GM12878 (cell line): ENCODE measurements around the gene TMEM50A. TPM values are rescaled to one million over a fixed set of nuclear protein-coding genes. Genes with fewer than 3 reads are reported as not detected.
A peak's percentile ranks its signal among the peaks of the same experiment; 100 is the strongest.

Source experiments
- ATAC-seq: fragments of 200-7000 bp; cut with Tn5 transposase; 3 replicates; pipeline ENCODE4 v1.9.1; 2020; ENCODE audit warnings: mild to moderate bottlenecking, moderate library complexity
- BruUV-seq: library from RNA; stranded (reverse); fragments of 400-500 nt; replicated peaks from 2 replicates; lab custom pipeline; 2021; lab: Mats Ljungman, UMichigan
- CTCF ChIA-PET: fragments of 300-600 bp; sonication (Branson Sonifier 250); formaldehyde crosslinking; extraction: SDS; loops from one replicate; lab custom pipeline; 2021; ENCODE audit warnings: inconsistent platforms; lab: Yijun Ruan, JAX
- POLR2A ChIA-PET: fragments of 350-600 bp; formaldehyde crosslinking; extraction: SDS; loops from one replicate; lab custom pipeline; 2021; ENCODE audit warnings: inconsistent platforms; lab: Charles Lee
- RAD21 ChIA-PET: fragments of 300-600 bp; sonication (Branson Sonifier 250); formaldehyde crosslinking; loops from one replicate; lab custom pipeline; 2023; ENCODE audit warnings: antibody characterized with exemption; ENCODE audit not compliant: unreplicated experiment; lab: Charles Lee
- SMC1A ChIA-PET: fragments of 300-600 bp; sonication (Branson Sonifier 250); formaldehyde crosslinking; loops from one replicate; lab custom pipeline; 2023; ENCODE audit not compliant: unreplicated experiment, uncharacterized antibody; lab: Charles Lee
- DNase-seq: peaks from one replicate; pipeline ENCODE4 v3.0.0-alpha.2; 2011; ENCODE audit warnings: low read depth, low spot score
- FAIRE-seq: peaks from 3 replicates; lab custom pipeline; 2011; peaks lifted over from hg19 to GRCh38; lab: Jason Lieb, UNC
- H2AFZ ChIP-seq: 2 replicates; pipeline ENCODE4 v1.6.0; 2011; ENCODE audit warnings: low read depth, low read length, control low read depth; ENCODE audit not compliant: control insufficient read depth
- H3K27ac ChIP-seq: 2 replicates; pipeline ENCODE4 v1.5.1; 2011; ENCODE audit warnings: control low read depth; ENCODE audit not compliant: control insufficient read depth, insufficient read depth
- H3K27me3 ChIP-seq, 2 experiments: replicated peaks in 1 of 2; 2 replicates each; pipeline versions ENCODE4 v1.6.0 to v1.6.1; 2011; ENCODE audit warnings: low read length in 1 of 2; ENCODE audit not compliant: control insufficient read depth in 2 of 2, insufficient read depth in 2 of 2
- H3K36me3 ChIP-seq, 2 experiments: 2 replicates each; pipeline ENCODE4 v1.5.1; 2011; ENCODE audit warnings: low read length in 1 of 2; ENCODE audit not compliant: control insufficient read depth in 2 of 2, insufficient read depth in 2 of 2
- H3K4me1 ChIP-seq: 2 replicates; pipeline ENCODE4 v1.6.1; 2011; ENCODE audit warnings: mild to moderate bottlenecking, low read length, moderate library complexity, mixed read lengths; ENCODE audit not compliant: control insufficient read depth, insufficient read depth
- H3K4me2 ChIP-seq: 2 replicates; pipeline ENCODE4 v1.6.0; 2011; ENCODE audit warnings: control low read depth; ENCODE audit not compliant: control insufficient read depth, insufficient read depth
- H3K4me3 ChIP-seq: fragments of 200-600 bp; sonication (generic); 2 replicates; pipeline ENCODE4 v1.5.1; 2016
- H3K79me2 ChIP-seq: 2 replicates; pipeline ENCODE4 v1.6.0; 2011; ENCODE audit warnings: low read length; ENCODE audit not compliant: control insufficient read depth, insufficient read depth
- H3K9ac ChIP-seq: 2 replicates; pipeline ENCODE4 v1.8.0; 2011; ENCODE audit warnings: low read length, control low read depth, mixed read lengths; ENCODE audit not compliant: control insufficient read depth, insufficient read depth
- H3K9me3 ChIP-seq: replicated peaks from 3 replicates; pipeline ENCODE4 v1.5.1; 2011; ENCODE audit warnings: mild to moderate bottlenecking, low read length; ENCODE audit not compliant: control insufficient read depth, insufficient read depth
- H4K20me1 ChIP-seq: 2 replicates; pipeline ENCODE4 v1.6.0; 2011; ENCODE audit not compliant: control insufficient read depth, insufficient read depth
- CREM ChIP-seq: IDR thresholded peaks from 2 replicates; pipeline ENCODE4 v1.6.1; 2014; ENCODE audit warnings: antibody characterized with exemption, low read depth
- HDAC6 ChIP-seq: fragments of 200-600 bp; sonication (generic); IDR thresholded peaks from one replicate; pipeline ENCODE4 v1.8.0; 2017; ENCODE audit warnings: antibody characterized with exemption; ENCODE audit not compliant: unreplicated experiment
- HDGF ChIP-seq: fragments of 450-650 bp; IDR thresholded peaks from 2 replicates; pipeline ENCODE4 v1.6.1; 2016; ENCODE audit warnings: antibody characterized with exemption
- LARP7 ChIP-seq: fragments of 450-650 bp; IDR thresholded peaks from 2 replicates; pipeline ENCODE4 v1.6.1; 2017; ENCODE audit warnings: mild to moderate bottlenecking
- MLLT1 ChIP-seq: fragments of 450-650 bp; IDR thresholded peaks from 2 replicates; pipeline ENCODE4 v1.6.1; 2016; ENCODE audit warnings: mild to moderate bottlenecking
- NFXL1 ChIP-seq: fragments of 450-650 bp; IDR thresholded peaks from 2 replicates; pipeline ENCODE4 v1.6.1; 2017; ENCODE audit warnings: antibody characterized with exemption, mild to moderate bottlenecking, borderline replicate concordance
- SUPT20H ChIP-seq: IDR thresholded peaks from 2 replicates; pipeline ENCODE4 v1.6.1; 2011; ENCODE audit warnings: low read depth, mild to moderate bottlenecking, low read length, moderate library complexity, borderline replicate concordance; ENCODE audit not compliant: control insufficient read depth
- TCF12 ChIP-seq: IDR thresholded peaks from 2 replicates; pipeline ENCODE4 v1.6.1; 2011; ENCODE audit warnings: low read depth, mild to moderate bottlenecking, low read length
- YBX1 ChIP-seq: fragments of 450-650 bp; IDR thresholded peaks from 2 replicates; pipeline ENCODE4 v1.6.1; 2016; ENCODE audit warnings: antibody characterized with exemption
- WGBS: methylation state at CpG from one replicate; pipeline ENCODE4 v1.1.6; 2016; ENCODE audit warnings: low lambda C conversion rate; ENCODE audit not compliant: insufficient replicate concordance, insufficient coverage; ENCODE audit errors: missing lambda C conversion rate; 5-methylcytosine and 5-hydroxymethylcytosine counted together
- in situ Hi-C: fragments of 300-500 bp; cut with MboI; formaldehyde crosslinking; loops from 9 replicates; pipeline ENCODE4 v1.14.3; 2018; ENCODE audit warnings: mixed read lengths
- intact Hi-C: fragments of 100-400 bp; cut with micrococcal nuclease; formaldehyde crosslinking; loops from one replicate; pipeline ENCODE4 v1.14.2; 2022; ENCODE audit not compliant: unreplicated experiment
- polyA plus RNA-seq, 11 experiments: library from polyadenylated mRNA; depleted of rRNA in 4 of 11; unstranded in 6 of 11; stranded (reverse) in 5 of 11; fragments of >200 nt; fragmentation: Nextera tagmentation in 4 of 11; fragmentation: Illumina TruSeq in 1 of 11; extraction: Ambion mirVana in 4 of 11; extraction: Trizol in 1 of 11; gene quantifications; 1 replicate in 1 of 11; 2 replicates in 10 of 11; pipeline versions ENCODE4 v1.2.1 to v1.2.3, GENCODE V29; 2011 to 2016; ENCODE audit warnings: inconsistent platforms in 2 of 11, missing spikeins in 2 of 11, low read depth in 1 of 11
- total RNA-seq, 4 experiments: library from RNA; depleted of rRNA in 3 of 4; stranded (reverse); fragments of >200 nt in 3 of 4; fragmentation: Illumina TruSeq in 1 of 4; extraction: Trizol in 1 of 4; gene quantifications; 2 replicates each; pipeline versions ENCODE4 v1.2.1 to v1.2.3, GENCODE V29; 2013 to 2021
- TF ChIP-seq, protein P1 (sequence below): fragments of 450-650 bp; IDR thresholded peaks from 2 replicates; pipeline ENCODE4 v1.6.1; 2018; ENCODE audit warnings: borderline replicate concordance, mild to moderate bottlenecking; ENCODE audit not compliant: partially characterized antibody

The TMEM50A gene
- total and polyA plus RNA-seq, 10 of the 15 experiments (the other 5 are each of a cell fraction or from before 2014, with no cell fraction given) = 23.5 to 148 (median 85.5) TPM

- no peak for DNase-seq
- ATAC-seq = no peak
- intact Hi-C loops = no loop called here
- no peaks in the 10 kb centered on the region for H4K20me1 ChIP-seq
- no peak for TF ChIP-seq MLLT1
- TF ChIP-seq SUPT20H = no peak
- TF ChIP-seq, protein P1, sequence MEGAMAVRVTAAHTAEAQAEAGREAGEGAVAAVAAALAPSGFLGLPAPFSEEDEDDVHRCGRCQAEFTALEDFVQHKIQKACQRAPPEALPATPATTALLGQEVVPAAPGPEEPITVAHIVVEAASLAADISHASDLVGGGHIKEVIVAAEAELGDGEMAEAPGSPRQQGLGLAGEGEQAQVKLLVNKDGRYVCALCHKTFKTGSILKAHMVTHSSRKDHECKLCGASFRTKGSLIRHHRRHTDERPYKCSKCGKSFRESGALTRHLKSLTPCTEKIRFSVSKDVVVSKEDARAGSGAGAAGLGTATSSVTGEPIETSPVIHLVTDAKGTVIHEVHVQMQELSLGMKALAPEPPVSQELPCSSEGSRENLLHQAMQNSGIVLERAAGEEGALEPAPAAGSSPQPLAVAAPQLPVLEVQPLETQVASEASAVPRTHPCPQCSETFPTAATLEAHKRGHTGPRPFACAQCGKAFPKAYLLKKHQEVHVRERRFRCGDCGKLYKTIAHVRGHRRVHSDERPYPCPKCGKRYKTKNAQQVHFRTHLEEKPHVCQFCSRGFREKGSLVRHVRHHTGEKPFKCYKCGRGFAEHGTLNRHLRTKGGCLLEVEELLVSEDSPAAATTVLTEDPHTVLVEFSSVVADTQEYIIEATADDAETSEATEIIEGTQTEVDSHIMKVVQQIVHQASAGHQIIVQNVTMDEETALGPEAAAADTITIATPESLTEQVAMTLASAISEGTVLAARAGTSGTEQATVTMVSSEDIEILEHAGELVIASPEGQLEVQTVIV = no peak
- TF ChIP-seq CREM = no peak
- no peak for TF ChIP-seq HDGF
- no peak for TF ChIP-seq YBX1
- no peak for TF ChIP-seq TCF12
- TF ChIP-seq LARP7 = no peak
- no peak for TF ChIP-seq HDAC6
- no peak for TF ChIP-seq NFXL1
- TF ChIP-seq, all 136 proteins: peak for 0
- WGBS = 95% methylated on average over 7 of the region's 7 CpGs
- H3K9ac ChIP-seq = no peak overlapping the region
- ChIA-PET RAD21 (no interaction called here), SMC1A (no interaction called here), POLR2A (no interaction called here), CTCF (interaction anchor here (0.5 kb wide), 1 partner anchor 88 kb away, joined by 3 read pairs; no protein-coding TSS in a partner anchor)
- no peaks in the 10 kb centered on the region for H3K9me3 ChIP-seq
- no peak overlapping the region for H3K4me3 ChIP-seq
- peaks cover 8 to 9% of the 10 kb centered on the region in 2 experiments for H3K36me3 ChIP-seq
- FAIRE-seq = no peak
- H3K4me1 ChIP-seq = no peaks in the 10 kb centered on the region
- no peak overlapping the region for H3K4me2 ChIP-seq
- BruUV-seq = TSS peak; percentile 50
- H3K27ac ChIP-seq = no peak overlapping the region
- H3K79me2 ChIP-seq = no peaks in the 10 kb centered on the region
- in situ Hi-C loops = no loop called here
- no peak overlapping the region for H2AFZ ChIP-seq
- no peaks in the 10 kb centered on the region for H3K27me3 ChIP-seq
Observed at GRCh38 chr1:25360596-25361581, 22.8 kb downstream of the TMEM50A start.
